H1 (cell line): ENCODE results near the gene GARIN6. TPM values are rescaled to one million over a fixed set of nuclear protein-coding genes. Genes with fewer than 3 reads are reported as not detected.

Source experiments
- KDM1A ChIP-seq: fragments of 200-600, 300-600 bp; sonication (generic); IDR thresholded peaks from 2 replicates; pipeline ENCODE4 v1.7.1; 2016; ENCODE audit warnings: mild to moderate bottlenecking, low read length, borderline replicate concordance
- SUZ12 ChIP-seq: fragments of 200-600 bp; sonication (generic); IDR thresholded peaks from 2 replicates; pipeline ENCODE4 v1.6.1; 2012; ENCODE audit warnings: mild to moderate bottlenecking, inconsistent platforms, low read length, moderate library complexity, mixed read lengths
- TAF1 ChIP-seq: IDR thresholded peaks from 2 replicates; pipeline ENCODE4 v1.6.1; 2011; ENCODE audit warnings: mild to moderate bottlenecking, low read depth, low read length
- TBP ChIP-seq: IDR thresholded peaks from 2 replicates; pipeline ENCODE4 v1.6.1; 2011; ENCODE audit warnings: low read depth, low read length, improper control_type of control experiment
- polyA plus RNA-seq, 7 experiments: library from polyadenylated mRNA; depleted of rRNA in 3 of 7; stranded (reverse) in 5 of 7; unstranded in 2 of 7; fragments of >200 nt in 5 of 7; fragments of 200-250 nt in 2 of 7; gene quantifications; 1 replicate in 5 of 7; 2 replicates in 1 of 7; 4 replicates in 1 of 7; pipeline versions ENCODE4 v1.2.1 to v1.2.3, GENCODE V29; 2011 to 2013; ENCODE audit warnings: missing spikeins in 2 of 7, mixed read lengths in 2 of 7
- total RNA-seq: library from RNA; stranded (reverse); fragmentation: NEBNext Ultra II Directional; extraction: Animal tissue kit (Norgen Biotek cat#: 25700); gene quantifications from 2 replicates; pipeline ENCODE4 v1.2.1, GENCODE V29; 2021
- TF ChIP-seq, protein P1 (sequence below): IDR thresholded peaks from 2 replicates; pipeline ENCODE4 v1.6.1; 2012; ENCODE audit warnings: inconsistent platforms

The GARIN6 gene
- total and polyA plus RNA-seq, 2 of the 8 experiments (the other 6 are each of a cell fraction or from before 2014, with no cell fraction given), result not detected

DNA sequence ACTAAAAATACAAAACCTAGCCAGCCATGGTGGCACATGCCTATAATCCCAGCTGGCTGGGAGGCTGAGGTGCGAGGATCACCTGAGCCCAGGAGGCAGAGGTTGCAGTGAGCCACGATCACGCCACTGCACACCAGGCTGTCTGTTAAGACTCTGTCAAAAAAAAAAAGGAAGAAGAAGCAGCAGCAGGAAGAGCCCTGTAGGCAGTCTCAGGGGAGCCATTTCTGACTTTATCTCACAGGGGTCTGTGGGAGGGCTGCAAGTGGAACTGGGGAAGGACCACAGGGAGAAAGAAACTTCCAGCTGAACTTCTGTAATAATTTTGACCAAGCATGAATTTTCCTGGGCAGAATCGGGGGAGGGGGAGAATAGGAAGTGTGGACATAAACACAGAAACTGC is 32.7 kb downstream of the GARIN6 start (continued):
- TF ChIP-seq SUZ12 (no peak), TBP (no peak), TAF1 (no peak), KDM1A (no peak)
- TF ChIP-seq, protein P1, sequence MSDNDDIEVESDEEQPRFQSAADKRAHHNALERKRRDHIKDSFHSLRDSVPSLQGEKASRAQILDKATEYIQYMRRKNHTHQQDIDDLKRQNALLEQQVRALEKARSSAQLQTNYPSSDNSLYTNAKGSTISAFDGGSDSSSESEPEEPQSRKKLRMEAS, result no peak
